HepG2 (cell line): ENCODE results near the gene RBM26. TPM values are rescaled to one million over a fixed set of nuclear protein-coding genes. Genes with fewer than 3 reads are reported as not detected.

ENCODE experiments used
- ETS1 ChIP-seq: sonication (generic); formaldehyde crosslinking; IDR thresholded peaks from 2 replicates; pipeline ENCODE4 v1.4.0; 2020; ENCODE audit warnings: missing genetic modification reagents
- HDAC6 ChIP-seq: fragments of 200-600 bp; sonication (generic); IDR thresholded peaks from 2 replicates; pipeline ENCODE4 v1.7.0; 2017; ENCODE audit warnings: mild to moderate bottlenecking, antibody characterized with exemption, low read length, low read depth
- HMG20A ChIP-seq: IDR thresholded peaks from 2 replicates; pipeline ENCODE4 v1.6.1; 2016; ENCODE audit warnings: borderline replicate concordance
- HNRNPH1 ChIP-seq: fragments of 200-400 bp; formaldehyde crosslinking; optimal IDR thresholded peaks from 2 replicates; pipeline ENCODE3; 2017; ENCODE audit warnings: mild to moderate bottlenecking, low read depth, low read length
- MBNL3 ChIP-seq: fragments of 250-450 bp; sonication (Bioruptor Pico); conservative IDR thresholded peaks from 2 replicates; pipeline ENCODE4 v1.8.0; 2022; ENCODE audit warnings: mild to moderate bottlenecking, inconsistent platforms
- MYC ChIP-seq: sonication (generic); formaldehyde crosslinking; IDR thresholded peaks from 2 replicates; pipeline ENCODE4 v1.9.0; 2021; ENCODE audit warnings: missing genetic modification reagents, borderline replicate concordance
- NFE2L1 ChIP-seq: sonication (generic); formaldehyde crosslinking; IDR thresholded peaks from 2 replicates; pipeline ENCODE4 v1.4.0; 2020; ENCODE audit warnings: missing genetic modification reagents, mild to moderate bottlenecking, borderline replicate concordance
- REST ChIP-seq, 2 experiments: IDR thresholded peaks; 2 replicates each; pipeline ENCODE4 v1.6.1; 2011 to 2012; ENCODE audit warnings: low read length in 2 of 2, borderline replicate concordance in 1 of 2, low read depth in 1 of 2, mild to moderate bottlenecking in 1 of 2, moderate library complexity in 1 of 2
- SMARCE1 ChIP-seq: fragments of 450-650 bp; IDR thresholded peaks from 2 replicates; pipeline ENCODE4 v1.6.1; 2017; ENCODE audit warnings: borderline replicate concordance
- TARDBP ChIP-seq: sonication (generic); formaldehyde crosslinking; IDR thresholded peaks from 2 replicates; pipeline ENCODE4 v1.8.0; 2022; ENCODE audit warnings: mild to moderate bottlenecking, missing genetic modification reagents
- TBX2 ChIP-seq: sonication (generic); formaldehyde crosslinking; IDR thresholded peaks from 2 replicates; pipeline ENCODE4 v1.5.0; 2020; ENCODE audit warnings: missing genetic modification reagents, mild to moderate bottlenecking, borderline replicate concordance
- XBP1 ChIP-seq: sonication (generic); formaldehyde crosslinking; IDR thresholded peaks from 2 replicates; pipeline ENCODE4 v1.5.0; 2020; ENCODE audit warnings: missing genetic modification reagents
- XRCC5 ChIP-seq: fragments of 200-400 bp; formaldehyde crosslinking; optimal IDR thresholded peaks from 2 replicates; pipeline ENCODE3; 2017; ENCODE audit warnings: mild to moderate bottlenecking, low read length
- ZBTB26 ChIP-seq: IDR thresholded peaks from 2 replicates; pipeline ENCODE4 v1.6.1; 2016; ENCODE audit warnings: missing compliant biosample characterization, missing genetic modification reagents, borderline replicate concordance
- ZBTB49 ChIP-seq: sonication (generic); formaldehyde crosslinking; IDR thresholded peaks from 2 replicates; pipeline ENCODE4 v1.4.0; 2020; ENCODE audit warnings: missing genetic modification reagents, borderline replicate concordance
- ZFYVE20 ChIP-seq: sonication (generic); formaldehyde crosslinking; IDR thresholded peaks from 2 replicates; pipeline ENCODE4 v1.8.0; 2023; ENCODE audit warnings: low read depth, mild to moderate bottlenecking, moderate library complexity, missing genetic modification reagents, borderline replicate concordance
- ZNF282 ChIP-seq: fragments of 450-650 bp; IDR thresholded peaks from 2 replicates; pipeline ENCODE4 v1.6.1; 2018; ENCODE audit not compliant: partially characterized antibody
- ZNF430 ChIP-seq: sonication (generic); formaldehyde crosslinking; IDR thresholded peaks from 2 replicates; pipeline ENCODE4 v1.9.0; 2021; ENCODE audit warnings: mild to moderate bottlenecking, missing genetic modification reagents
- ZNF496 ChIP-seq: sonication (generic); formaldehyde crosslinking; IDR thresholded peaks from 2 replicates; pipeline ENCODE4 v1.8.1; 2023; ENCODE audit warnings: mild to moderate bottlenecking, moderate library complexity, missing genetic modification reagents; ENCODE audit not compliant: insufficient replicate concordance
- polyA plus RNA-seq, 8 experiments: library from polyadenylated mRNA; depleted of rRNA in 3 of 8; stranded (reverse) in 7 of 8; unstranded in 1 of 8; fragments of >200 nt; fragmentation: Illumina TruSeq in 4 of 8; extraction: Trizol in 4 of 8; gene quantifications; 2 replicates each; pipeline versions ENCODE4 v1.2.1 to v1.2.3, GENCODE V29; 2011 to 2016; ENCODE audit warnings: low read depth in 4 of 8, missing spikeins in 1 of 8, mixed read lengths in 1 of 8; ENCODE audit not compliant: insufficient read depth in 1 of 8
- total RNA-seq, 5 experiments: library from RNA; depleted of rRNA; stranded (reverse); fragments of >200 nt; fragmentation: Illumina TruSeq; extraction: Trizol; gene quantifications; 2 replicates each; pipeline ENCODE4 v1.2.3, GENCODE V29; 2016; ENCODE audit warnings: low read depth in 1 of 5

The RBM26 gene
- total and polyA plus RNA-seq, 2 of the 13 experiments (the other 11 are each of a cell fraction or from before 2014, with no cell fraction given): 19.4 to 34.4 TPM

GRCh38 chr13:79405831-79406596 lies at the start of gene RBM26 (continued):
- TF ChIP-seq HDAC6: no peak
- no peak for TF ChIP-seq ZFYVE20 (CRISPR knock-in tag)
- peak in 1 of 2 experiments; percentile 45; a peak in 1 of 4 replicates for TF ChIP-seq REST (IDR thresholded peaks at IDR 0.05; ENCODE audit: borderline replicate concordance in 1 of 2, low read depth in 1 of 2, low read length in 2 of 2)
- TF ChIP-seq TBX2 (CRISPR knock-in tag): peak; percentile 43; the same call in 1 of the 2 replicates
- TF ChIP-seq HNRNPH1: no peak
- TF ChIP-seq MYC: peak; percentile 95
- no peak for TF ChIP-seq ZNF496
- TF ChIP-seq ZNF282: no peak
- TF ChIP-seq SMARCE1: no peak
- TF ChIP-seq HMG20A (CRISPR knock-in tag): 0 out of 2 replicates have a peak, but pooled peaks have one; percentile 7
- no peak for TF ChIP-seq ZBTB49
- TF ChIP-seq ZBTB26 (CRISPR knock-in tag): no peak
- no peak for TF ChIP-seq MBNL3 (CRISPR knock-in tag)
- TF ChIP-seq ZNF430 (CRISPR knock-in tag): peak; percentile 80; the same call in 1 of the 2 replicates
- TF ChIP-seq NFE2L1 (CRISPR knock-in tag): no peak
- no peak for TF ChIP-seq ETS1 (CRISPR knock-in tag)
- peak; percentile 72 for TF ChIP-seq XRCC5
- TF ChIP-seq TARDBP (CRISPR knock-in tag): peak; percentile 43; the same call in 1 of the 2 replicates
- TF ChIP-seq XBP1: peak; percentile 47; the same call in 1 of the 2 replicates
